ENCODE measurements around the gene PHF21A. TPM values are rescaled to one million over a fixed set of nuclear protein-coding genes. Genes with fewer than 3 reads are reported as not detected.

Gene PHF21A
- total and polyA plus RNA-seq, 10 of the 15 experiments (the other 5 are each of a cell fraction or from before 2014, with no cell fraction given): 2.6 to 37.2 (median 16.0) TPM

DNA sequence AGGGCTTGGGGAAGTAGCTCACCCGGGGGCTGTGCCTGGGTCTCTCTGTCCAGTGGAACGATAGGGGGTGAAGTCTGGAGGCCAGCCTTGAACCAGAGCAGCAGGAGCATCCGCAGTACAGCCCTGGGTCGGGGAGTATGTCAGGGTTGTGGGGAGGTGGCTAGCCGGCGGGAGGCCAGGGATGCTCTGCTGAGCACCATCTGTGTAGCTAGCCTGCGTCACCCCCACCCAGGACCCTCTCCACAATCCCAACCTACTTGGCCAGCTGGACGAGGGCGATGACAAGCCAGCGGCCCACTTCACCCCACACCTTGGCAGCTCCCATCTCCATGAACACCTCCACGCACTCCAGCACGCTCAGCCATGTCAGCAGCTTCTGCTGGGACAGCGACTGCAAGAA is 205.8 kb downstream of the PHF21A start:
- H3K9ac ChIP-seq (ENCODE audit: control insufficient read depth, insufficient read depth, low read length): no peak overlapping the region
- no TSS peak for BruUV-seq (replicated peaks)
- intact Hi-C loops (cut with micrococcal nuclease; ENCODE audit: unreplicated experiment): no loop called here

More for the DNA sequence above, 205.8 kb downstream of the PHF21A start:
- ChIA-PET CTCF (no interaction called here), POLR2A (interaction anchor here (0.8 kb wide), 1 partner anchor 11 kb away, joined by 3 read pairs; no protein-coding TSS in a partner anchor), RAD21 (ENCODE audit: unreplicated experiment) (no interaction called here), SMC1A (ENCODE audit: uncharacterized antibody, unreplicated experiment) (no interaction called here)
- no peak for ATAC-seq
- H3K4me3 ChIP-seq: no peak overlapping the region
- peaks cover 13 to 15% of the 10 kb centered on the region in 2 experiments for H3K36me3 ChIP-seq (ENCODE audit: control insufficient read depth in 2 of 2, insufficient read depth in 2 of 2, low read length in 1 of 2)
- no peaks in the 10 kb centered on the region for H3K27me3 ChIP-seq (replicated peaks in 1 of 2; ENCODE audit: control insufficient read depth in 2 of 2, insufficient read depth in 2 of 2, low read length in 1 of 2)
- in situ Hi-C loops (cut with MboI): no loop called here
- H2AFZ ChIP-seq (ENCODE audit: control insufficient read depth, low read depth, low read length): no peak overlapping the region
- TF ChIP-seq NFYB (IDR thresholded peaks at IDR 0.05; ENCODE audit: insufficient read depth, low read depth, low read length) (no peak), SREBF1 (IDR thresholded peaks at IDR 0.05; ENCODE audit: low read length) (no peak), CREB1 (IDR thresholded peaks at IDR 0.05; ENCODE audit: low read depth) (no peak), POU2F2 (IDR thresholded peaks at IDR 0.05; ENCODE audit: borderline replicate concordance, low read depth, low read length) (no peak), ATF7 (IDR thresholded peaks at IDR 0.05; ENCODE audit: low read depth) (no peak)
- TF ChIP-seq, protein P1, sequence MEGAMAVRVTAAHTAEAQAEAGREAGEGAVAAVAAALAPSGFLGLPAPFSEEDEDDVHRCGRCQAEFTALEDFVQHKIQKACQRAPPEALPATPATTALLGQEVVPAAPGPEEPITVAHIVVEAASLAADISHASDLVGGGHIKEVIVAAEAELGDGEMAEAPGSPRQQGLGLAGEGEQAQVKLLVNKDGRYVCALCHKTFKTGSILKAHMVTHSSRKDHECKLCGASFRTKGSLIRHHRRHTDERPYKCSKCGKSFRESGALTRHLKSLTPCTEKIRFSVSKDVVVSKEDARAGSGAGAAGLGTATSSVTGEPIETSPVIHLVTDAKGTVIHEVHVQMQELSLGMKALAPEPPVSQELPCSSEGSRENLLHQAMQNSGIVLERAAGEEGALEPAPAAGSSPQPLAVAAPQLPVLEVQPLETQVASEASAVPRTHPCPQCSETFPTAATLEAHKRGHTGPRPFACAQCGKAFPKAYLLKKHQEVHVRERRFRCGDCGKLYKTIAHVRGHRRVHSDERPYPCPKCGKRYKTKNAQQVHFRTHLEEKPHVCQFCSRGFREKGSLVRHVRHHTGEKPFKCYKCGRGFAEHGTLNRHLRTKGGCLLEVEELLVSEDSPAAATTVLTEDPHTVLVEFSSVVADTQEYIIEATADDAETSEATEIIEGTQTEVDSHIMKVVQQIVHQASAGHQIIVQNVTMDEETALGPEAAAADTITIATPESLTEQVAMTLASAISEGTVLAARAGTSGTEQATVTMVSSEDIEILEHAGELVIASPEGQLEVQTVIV (IDR thresholded peaks at IDR 0.05; ENCODE audit: borderline replicate concordance, partially characterized antibody): no peak
- H3K4me1 ChIP-seq (ENCODE audit: control insufficient read depth, insufficient read depth, low read length): peaks cover 18% of the 10 kb centered on the region
- no peak for DNase-seq (ENCODE audit: low read depth, low spot score)
- no peak overlapping the region for H3K27ac ChIP-seq (ENCODE audit: control insufficient read depth, insufficient read depth)
- 84% methylated on average over 13 of the region's 13 CpGs for WGBS (ENCODE audit: insufficient coverage, insufficient replicate concordance, low lambda C conversion rate, missing lambda C conversion rate)
- no peaks in the 10 kb centered on the region for H3K9me3 ChIP-seq (replicated peaks; ENCODE audit: control insufficient read depth, insufficient read depth, low read length)
- no peaks in the 10 kb centered on the region for H4K20me1 ChIP-seq (ENCODE audit: control insufficient read depth, insufficient read depth)
- no peak for FAIRE-seq
- H3K79me2 ChIP-seq (ENCODE audit: control insufficient read depth, insufficient read depth, low read length): peaks cover 16% of the 10 kb centered on the region
- H3K4me2 ChIP-seq (ENCODE audit: control insufficient read depth, insufficient read depth): no peak overlapping the region

Measured in GM12878 (cell line).